IMR-90 (cell line): Measurements from ENCODE around the gene CAMK4. TPM values are rescaled to one million over a fixed set of nuclear protein-coding genes. Genes with fewer than 3 reads are reported as not detected.
A peak's percentile ranks its signal among the peaks of the same experiment; 100 is the strongest.

ENCODE experiments used
- ATAC-seq: fragments of 200-7000 bp; cut with Tn5 transposase; 2 replicates; pipeline ENCODE4 v1.9.1; 2020; ENCODE audit warnings: low read depth, mild to moderate bottlenecking, moderate library complexity
- BruUV-seq: library from RNA; stranded (reverse); fragments of 400-500 nt; replicated peaks from 2 replicates; lab custom pipeline; 2021; lab: Mats Ljungman, UMichigan
- CTCF ChIA-PET: fragments of 300-600 bp; formaldehyde crosslinking; extraction: SDS; loops from one replicate; lab custom pipeline; 2021; ENCODE audit warnings: antibody characterized with exemption; lab: Yijun Ruan, JAX
- POLR2A ChIA-PET: fragments of 300-600 bp; sonication (Branson Sonifier 250); formaldehyde crosslinking; loops from one replicate; lab custom pipeline; 2022; ENCODE audit warnings: antibody characterized with exemption; ENCODE audit not compliant: unreplicated experiment; lab: Charles Lee
- DNase-seq: peaks from one replicate; pipeline ENCODE4 v3.0.0; 2013
- H2AFZ ChIP-seq: replicated peaks from 2 replicates; pipeline ENCODE3; 2013; ENCODE audit warnings: low read length, mild to moderate bottlenecking; ENCODE audit not compliant: poor library complexity
- H2AK5ac ChIP-seq: 2 replicates; pipeline ENCODE4 v1.6.1; 2013; ENCODE audit warnings: low read depth, low read length, inconsistent platforms
- H2AK9ac ChIP-seq: replicated peaks from 2 replicates; pipeline ENCODE3; 2013; ENCODE audit warnings: mild to moderate bottlenecking, low read depth, low read length, moderate library complexity; ENCODE audit not compliant: poor library complexity
- H2BK120ac ChIP-seq: 2 replicates; pipeline ENCODE4 v1.6.1; 2013; ENCODE audit warnings: low read depth, low read length, inconsistent platforms
- H2BK15ac ChIP-seq: 3 replicates; pipeline ENCODE4 v1.6.1; 2013; ENCODE audit warnings: low read depth, low read length, inconsistent platforms
- H2BK20ac ChIP-seq: 2 replicates; pipeline ENCODE4 v1.6.1; 2013; ENCODE audit warnings: low read depth, mild to moderate bottlenecking, inconsistent platforms, low read length, moderate library complexity
- H2BK5ac ChIP-seq: 2 replicates; pipeline ENCODE4 v1.6.1; 2013; ENCODE audit warnings: mild to moderate bottlenecking, low read depth, low read length, inconsistent platforms; ENCODE audit not compliant: poor library complexity, severe bottlenecking
- H3K14ac ChIP-seq: replicated peaks from 2 replicates; pipeline ENCODE4 v1.6.1; 2013; ENCODE audit warnings: low read depth, low read length, inconsistent platforms
- H3K18ac ChIP-seq: 2 replicates; pipeline ENCODE4 v1.6.1; 2013; ENCODE audit warnings: low read depth, low read length, control low read depth
- H3K23ac ChIP-seq: 2 replicates; pipeline ENCODE4 v1.6.1; 2013; ENCODE audit warnings: low read depth, low read length, inconsistent platforms
- H3K27ac ChIP-seq: 2 replicates; pipeline ENCODE4 v1.5.1; 2013; ENCODE audit warnings: mild to moderate bottlenecking, control low read depth, low read length; ENCODE audit not compliant: insufficient read depth
- H3K27me3 ChIP-seq: 2 replicates; pipeline ENCODE4 v1.6.1; 2013; ENCODE audit warnings: low read length; ENCODE audit not compliant: control insufficient read depth, insufficient read depth
- H3K36me3 ChIP-seq: 2 replicates; pipeline ENCODE4 v1.6.1; 2013; ENCODE audit warnings: low read length, mixed read lengths; ENCODE audit not compliant: control insufficient read depth, insufficient read depth
- H3K4ac ChIP-seq: 2 replicates; pipeline ENCODE4 v1.6.1; 2013; ENCODE audit warnings: low read depth, low read length, inconsistent platforms
- H3K4me1 ChIP-seq: 2 replicates; pipeline ENCODE4 v1.6.1; 2013; ENCODE audit warnings: low read length, mixed read lengths; ENCODE audit not compliant: control insufficient read depth, insufficient read depth
- H3K4me2 ChIP-seq: 2 replicates; pipeline ENCODE4 v1.6.1; 2013; ENCODE audit warnings: low read depth, mild to moderate bottlenecking, control low read depth, low read length, moderate library complexity
- H3K4me3 ChIP-seq: 2 replicates; pipeline ENCODE4 v1.5.1; 2013; ENCODE audit warnings: low read depth, mild to moderate bottlenecking, control low read depth, low read length, moderate library complexity; ENCODE audit not compliant: insufficient read depth
- H3K56ac ChIP-seq: 2 replicates; pipeline ENCODE4 v1.6.1; 2013; ENCODE audit warnings: low read length, inconsistent platforms; ENCODE audit not compliant: insufficient read depth; ENCODE audit errors: extremely low read depth
- H3K79me1 ChIP-seq, 2 experiments: 2 replicates each; pipeline ENCODE4 v1.6.1; 2013; ENCODE audit warnings: low read length in 2 of 2, inconsistent platforms in 1 of 2, low read depth in 1 of 2
- H3K9ac ChIP-seq: 2 replicates; pipeline ENCODE4 v1.6.1; 2013; ENCODE audit warnings: low read depth, low read length, control low read depth
- H3K9me1 ChIP-seq: 2 replicates; pipeline ENCODE4 v1.6.1; 2013; ENCODE audit warnings: low read length, inconsistent platforms; ENCODE audit not compliant: insufficient read depth
- H3K9me3 ChIP-seq: 2 replicates; pipeline ENCODE4 v1.6.1; 2013; ENCODE audit warnings: low read length; ENCODE audit not compliant: control insufficient read depth, insufficient read depth
- H4K20me1 ChIP-seq: 2 replicates; pipeline ENCODE4 v1.6.1; 2013; ENCODE audit warnings: low read length, inconsistent platforms; ENCODE audit not compliant: insufficient read depth
- H4K5ac ChIP-seq: 2 replicates; pipeline ENCODE4 v1.6.1; 2013; ENCODE audit warnings: mild to moderate bottlenecking, low read depth, low read length, control low read depth
- H4K8ac ChIP-seq, 2 experiments: 2 replicates each; pipeline ENCODE4 v1.6.1; 2013; ENCODE audit warnings: low read depth in 2 of 2, low read length in 2 of 2, control low read depth in 1 of 2, inconsistent platforms in 1 of 2
- H4K91ac ChIP-seq: 2 replicates; pipeline ENCODE4 v1.6.1; 2013; ENCODE audit warnings: low read depth, low read length, inconsistent platforms; ENCODE audit not compliant: insufficient read depth
- BHLHE40 ChIP-seq: fragments of 150-350 bp; IDR thresholded peaks from 2 replicates; pipeline ENCODE4 v1.6.1; 2016; ENCODE audit warnings: mild to moderate bottlenecking, low read depth, low read length
- CEBPB ChIP-seq: IDR thresholded peaks from 2 replicates; pipeline ENCODE4 v1.6.1; 2012; ENCODE audit warnings: low read depth, low read length, improper control_type of control experiment
- CTCF ChIP-seq: conservative IDR thresholded peaks from 2 replicates; pipeline ENCODE4 v1.5.1; 2012; ENCODE audit warnings: mild to moderate bottlenecking, low read depth, low read length, improper control_type of control experiment
- ELK1 ChIP-seq: fragments of 150-350 bp; IDR thresholded peaks from 2 replicates; pipeline ENCODE4 v1.6.1; 2016; ENCODE audit warnings: low read depth, mild to moderate bottlenecking, low read length, moderate library complexity, borderline replicate concordance
- FOS ChIP-seq: fragments of 150-350 bp; IDR thresholded peaks from 2 replicates; pipeline ENCODE4 v1.6.1; 2016; ENCODE audit warnings: low read depth, low read length
- MAFK ChIP-seq: IDR thresholded peaks from 2 replicates; pipeline ENCODE4 v1.6.1; 2012; ENCODE audit warnings: low read depth, low read length, improper control_type of control experiment
- NFE2L2 ChIP-seq: fragments of 150-350 bp; IDR thresholded peaks from 2 replicates; pipeline ENCODE4 v1.6.1; 2016; ENCODE audit warnings: low read depth, mild to moderate bottlenecking, low read length
- RCOR1 ChIP-seq: IDR thresholded peaks from 2 replicates; pipeline ENCODE4 v1.6.1; 2012; ENCODE audit warnings: mild to moderate bottlenecking, low read length, improper control_type of control experiment; ENCODE audit not compliant: insufficient replicate concordance
- RFX5 ChIP-seq: IDR thresholded peaks from 2 replicates; pipeline ENCODE4 v1.8.0; 2012; ENCODE audit warnings: low read depth, mild to moderate bottlenecking, low read length, moderate library complexity
- USF2 ChIP-seq: fragments of 150-350 bp; IDR thresholded peaks from 2 replicates; pipeline ENCODE4 v1.6.1; 2017; ENCODE audit warnings: mild to moderate bottlenecking, antibody characterized with exemption, low read length, low read depth
- whole genome bisulfite sequencing, 2 experiments: methylation state at CpG; one replicate each; pipeline versions ENCODE4 v1.1.5 to v1.1.7; 2013; ENCODE audit warnings: missing lambda C conversion rate in 2 of 2; ENCODE audit not compliant: insufficient read length in 1 of 2; ENCODE audit errors: extremely low coverage in 2 of 2; 5-methylcytosine and 5-hydroxymethylcytosine counted together
- dilution Hi-C: fragments of 300-500 bp; cut with HindIII; formaldehyde crosslinking; loops from one replicate; pipeline ENCODE4 v1.14.3; 2018; ENCODE audit warnings: low sequenced_read_pairs; ENCODE audit not compliant: unreplicated experiment
- in situ Hi-C: fragments of 300-500 bp; cut with MboI; formaldehyde crosslinking; loops from 3 replicates; pipeline ENCODE4 v1.14.3; 2019; ENCODE audit warnings: low sequenced_read_pairs, inconsistent platforms, mixed read lengths
- intact Hi-C: fragments of 100-400 bp; cut with micrococcal nuclease; formaldehyde crosslinking; loops from 2 replicates; pipeline ENCODE4 v1.10.0; 2022
- polyA plus RNA-seq, 3 experiments: library from polyadenylated mRNA; depleted of rRNA; stranded (reverse); fragments of >200 nt; gene quantifications; 2 replicates each; pipeline ENCODE4 v1.2.3, GENCODE V29; 2012; ENCODE audit warnings: low replicate concordance in 1 of 3
- total RNA-seq: library from RNA; depleted of rRNA; stranded (reverse); fragments of >200 nt; gene quantifications from 2 replicates; pipeline ENCODE4 v1.2.3, GENCODE V29; 2012

The CAMK4 gene
- total and polyA plus RNA-seq, 2 of the 4 experiments (the other 2 are of a cell fraction) = 3.7 to 4.8 TPM

DNA sequence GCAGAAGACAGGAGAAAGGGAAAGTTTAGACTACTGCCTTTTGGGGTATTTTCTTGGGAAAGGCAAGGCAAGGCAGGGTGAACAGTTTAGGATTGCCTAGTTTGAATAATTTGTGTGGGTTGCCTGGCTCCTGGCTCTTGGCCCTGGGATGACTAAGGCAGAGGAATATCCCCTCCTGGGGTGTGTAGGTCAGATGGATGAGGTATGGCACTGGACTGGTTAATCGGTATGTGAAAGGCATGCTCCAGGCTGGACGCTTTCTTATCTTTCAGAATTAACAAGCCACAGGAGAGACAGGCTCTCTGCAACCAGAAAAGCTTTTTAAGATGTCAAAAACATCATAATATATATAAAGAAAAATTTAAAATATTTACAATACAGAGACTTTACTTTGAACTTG lies 229.6 kb downstream of the CAMK4 start:
- H4K20me1 ChIP-seq = no peaks in the 10 kb centered on the region
- no peaks in the 10 kb centered on the region; the same call in 1 of the 2 replicates for H3K9me1 ChIP-seq
- H3K14ac ChIP-seq = no peak overlapping the region; the same call in 1 of the 2 replicates
- DNase-seq = peak; percentile 74
- H2BK20ac ChIP-seq = peak overlapping the region; percentile 22; the same call in 1 of the 2 replicates
- H3K56ac ChIP-seq = no peak overlapping the region
- no peak overlapping the region for H3K4me3 ChIP-seq
- peak overlapping the region; percentile 55 for H2AFZ ChIP-seq
- H2AK9ac ChIP-seq = no peak overlapping the region
- peak overlapping the region; percentile 52; the same call in 1 of the 2 replicates for H3K4ac ChIP-seq
- peak overlapping the region; percentile 42; the same call in 1 of the 2 replicates for H3K18ac ChIP-seq
- H4K8ac ChIP-seq = peak overlapping the region in 1 of 2 experiments; percentile 55; a peak in 2 of 4 replicates
- no TSS peak for BruUV-seq
- peak overlapping the region; percentile 43; the same call in 1 of the 2 replicates for H4K91ac ChIP-seq
- ATAC-seq = peak; percentile 94
- CTCF ChIA-PET = no interaction called here
- H3K23ac ChIP-seq = no peak overlapping the region
- 0 out of 2 replicates have a peak overlapping the region, but pooled peaks have one; percentile 13 for H2AK5ac ChIP-seq
- dilution Hi-C loops = no loop called here
- H3K9me3 ChIP-seq = no peaks in the 10 kb centered on the region
- no peaks in the 10 kb centered on the region for H3K27me3 ChIP-seq
- intact Hi-C loops = no loop called here
- peak overlapping the region; percentile 47 for H2BK5ac ChIP-seq
- no CpG with 5 or more reads among the region's 2 CpGs for WGBS, 2 experiments
- H3K79me1 ChIP-seq = no peaks in the 10 kb centered on the region
- TF ChIP-seq FOS = no peak
- TF ChIP-seq NFE2L2 = no peak
- TF ChIP-seq RFX5 = no peak
- TF ChIP-seq BHLHE40 = no peak
- no peak for TF ChIP-seq CEBPB
- TF ChIP-seq MAFK = no peak
- TF ChIP-seq RCOR1 = no peak
- TF ChIP-seq ELK1 = no peak
- TF ChIP-seq CTCF = no peak
- no peak for TF ChIP-seq USF2
- no peaks in the 10 kb centered on the region for H3K4me1 ChIP-seq
- peak overlapping the region; percentile 41; the same call in 1 of the 2 replicates for H2BK120ac ChIP-seq
- no peaks in the 10 kb centered on the region for H3K36me3 ChIP-seq
- peak overlapping the region; percentile 42; the same call in 1 of the 2 replicates for H3K27ac ChIP-seq
- no peak overlapping the region for H2BK15ac ChIP-seq
- H3K4me2 ChIP-seq = peak overlapping the region; percentile 77
- in situ Hi-C loops = loop anchor here (25.0 kb wide), 1 partner anchor 691 kb away; no protein-coding TSS in a partner anchor
- no peak overlapping the region for H4K5ac ChIP-seq
- H3K9ac ChIP-seq = 0 out of 2 replicates have a peak overlapping the region, but pooled peaks have one; percentile 2
- POLR2A ChIA-PET = interaction anchor here (0.5 kb wide), 1 partner anchor 282 kb away, joined by 3 read pairs; no protein-coding TSS in a partner anchor
